K562 (cell line): ENCODE results near the gene GNAQ. TPM values are rescaled to one million over a fixed set of nuclear protein-coding genes. Genes with fewer than 3 reads are reported as not detected.
A peak's percentile ranks its signal among the peaks of the same experiment; 100 is the strongest.
"Not testable (repeated sequence)": the region's sequence is repeated elsewhere in the genome, so short reads cannot be mapped to it uniquely, and the experiment has no call there.

ENCODE experiments used
- ATAC-seq: fragments of 200-7000 bp; cut with Tn5 transposase; 3 replicates; pipeline ENCODE4 v1.9.1; 2020; ENCODE audit warnings: moderate library complexity
- BruUV-seq: library from RNA; stranded (reverse); fragments of 400-500 nt; replicated peaks from 2 replicates; lab custom pipeline; 2021; lab: Mats Ljungman, UMichigan
- CTCF ChIA-PET: fragments of 300-600 bp; formaldehyde crosslinking; extraction: SDS; loops from one replicate; lab custom pipeline; 2021; ENCODE audit warnings: low intra/inter-chr PET ratio; lab: Yijun Ruan, JAX
- POLR2A ChIA-PET: fragments of 300-600, 350-650 bp; sonication (Branson Sonifier 250); formaldehyde crosslinking; extraction: SDS; loops from one replicate; lab custom pipeline; 2021; ENCODE audit warnings: antibody characterized with exemption, inconsistent platforms; lab: Yijun Ruan, JAX
- DNase-seq, 4 experiments: peaks; one replicate each; pipeline versions ENCODE4 v3.0.0 to v3.0.0-alpha.2; 2011 to 2018; ENCODE audit warnings: low spot score in 3 of 4, mixed read lengths in 3 of 4; ENCODE audit errors: extremely low read depth in 1 of 4
- FAIRE-seq: peaks from 2 replicates; lab custom pipeline; 2011; peaks lifted over from hg19 to GRCh38; lab: Jason Lieb, UNC
- H2AFZ ChIP-seq: 2 replicates; pipeline ENCODE4 v1.6.0; 2011; ENCODE audit warnings: low read depth, low read length, control low read depth, inconsistent platforms
- H3K27ac ChIP-seq: fragments of 200-600 bp; 3 replicates; pipeline ENCODE4 v1.8.0; 2011; ENCODE audit warnings: low read depth, mild to moderate bottlenecking, control low read depth, inconsistent platforms, low read length, moderate library complexity, mixed read lengths; ENCODE audit errors: extremely low read depth
- H3K27me3 ChIP-seq, 2 experiments: fragments of 300-600 bp in 1 of 2; 2 replicates in 1 of 2; 3 replicates in 1 of 2; pipeline versions ENCODE4 v1.6.0 to v1.8.0; 2011; ENCODE audit warnings: inconsistent platforms in 2 of 2, low read length in 2 of 2, mild to moderate bottlenecking in 1 of 2, mixed read lengths in 1 of 2, moderate library complexity in 1 of 2; ENCODE audit not compliant: control insufficient read depth in 2 of 2, insufficient read depth in 2 of 2
- H3K36me3 ChIP-seq: fragments of 300-600 bp; 3 replicates; pipeline ENCODE4 v1.8.0; 2011; ENCODE audit warnings: mild to moderate bottlenecking, low read length, inconsistent platforms; ENCODE audit not compliant: control insufficient read depth, insufficient read depth
- H3K4me1 ChIP-seq, 2 experiments: fragments of 200-600 bp in 1 of 2; replicated peaks in 1 of 2; 2 replicates in 1 of 2; 3 replicates in 1 of 2; pipeline versions ENCODE4 v1.5.1 to v1.8.0; 2011; ENCODE audit warnings: inconsistent platforms in 2 of 2, low read length in 2 of 2, mild to moderate bottlenecking in 1 of 2, mixed read lengths in 1 of 2, moderate library complexity in 1 of 2; ENCODE audit not compliant: control insufficient read depth in 2 of 2, insufficient read depth in 2 of 2
- H3K4me2 ChIP-seq: 2 replicates; pipeline ENCODE4 v1.6.1; 2011; ENCODE audit warnings: low read length, control low read depth, inconsistent platforms, mixed read lengths; ENCODE audit not compliant: insufficient read depth
- H3K4me3 ChIP-seq: fragments of 200-600 bp; sonication (generic), shearing (Covaris generic); 2 replicates; pipeline ENCODE4 v1.5.1; 2016; ENCODE audit warnings: control low read depth, inconsistent platforms
- H3K79me2 ChIP-seq: fragments of 200-600 bp; 3 replicates; pipeline ENCODE4 v1.8.0; 2011; ENCODE audit warnings: low read length, inconsistent platforms; ENCODE audit not compliant: control insufficient read depth, insufficient read depth
- H3K9ac ChIP-seq, 2 experiments: 2 replicates each; pipeline versions ENCODE4 v1.6.0 to v1.6.1; 2011; ENCODE audit warnings: low read depth in 2 of 2, low read length in 2 of 2, control low read depth in 1 of 2, inconsistent platforms in 1 of 2, mild to moderate bottlenecking in 1 of 2, mixed read lengths in 1 of 2; ENCODE audit not compliant: insufficient read depth in 1 of 2
- H3K9me1 ChIP-seq: one replicate; pipeline ENCODE4 v1.6.0; 2011; ENCODE audit warnings: inconsistent platforms, mild to moderate bottlenecking, low read length, moderate library complexity; ENCODE audit not compliant: control insufficient read depth, insufficient read depth
- H3K9me3 ChIP-seq: replicated peaks from 2 replicates; pipeline ENCODE4 v1.5.1; 2011; ENCODE audit warnings: low read depth, low read length, inconsistent platforms; ENCODE audit not compliant: control insufficient read depth, insufficient read depth
- H4K20me1 ChIP-seq: replicated peaks from 2 replicates; pipeline ENCODE4 v1.6.1; 2011; ENCODE audit warnings: low read length, inconsistent platforms, mixed read lengths; ENCODE audit not compliant: control insufficient read depth, insufficient read depth
- BHLHE40 ChIP-seq: IDR thresholded peaks from 2 replicates; pipeline ENCODE4 v1.6.1; 2011; ENCODE audit warnings: low read length, improper control_type of control experiment
- CTCFL ChIP-seq: IDR thresholded peaks from 2 replicates; pipeline ENCODE4 v1.6.1; 2011; ENCODE audit warnings: borderline replicate concordance, low read depth, mild to moderate bottlenecking, moderate library complexity, low read length; ENCODE audit not compliant: insufficient read depth, poor library complexity, severe bottlenecking
- ETV1 ChIP-seq: fragments of 450-650 bp; conservative IDR thresholded peaks from 2 replicates; pipeline ENCODE4 v1.6.1; 2016; ENCODE audit warnings: missing genetic modification characterization, control low read depth, low read depth, missing compliant biosample characterization
- HMGXB4 ChIP-seq: sonication (generic); formaldehyde crosslinking; IDR thresholded peaks from 2 replicates; pipeline ENCODE4 v1.8.1; 2023; ENCODE audit warnings: mild to moderate bottlenecking, missing genetic modification reagents
- IFI16 ChIP-seq: fragments of 250-450 bp; sonication (Bioruptor Pico); IDR thresholded peaks from 2 replicates; pipeline ENCODE4 v2.1.2; 2022; ENCODE audit warnings: mild to moderate bottlenecking, inconsistent platforms
- RB1 ChIP-seq: fragments of 450-650 bp; IDR thresholded peaks from 2 replicates; pipeline ENCODE4 v1.6.1; 2017; ENCODE audit warnings: low read depth, mild to moderate bottlenecking
- RBM34 ChIP-seq: fragments of 200-400 bp; formaldehyde crosslinking; IDR thresholded peaks from 2 replicates; pipeline ENCODE4 v1.6.1; 2018; ENCODE audit warnings: low read length, borderline replicate concordance; ENCODE audit not compliant: insufficient read depth
- WGBS: fragments of 100-300 bp; shearing (Covaris generic); methylation state at CpG from one replicate; pipeline ENCODE4 v1.1.6; 2016; ENCODE audit warnings: low coverage, mixed read lengths; ENCODE audit not compliant: insufficient coverage; ENCODE audit errors: missing lambda C conversion rate; 5-methylcytosine and 5-hydroxymethylcytosine counted together
- in situ Hi-C: fragments of 300-500 bp; cut with MboI; formaldehyde crosslinking; loops from 4 replicates; pipeline ENCODE4 v1.15.0; 2018; ENCODE audit warnings: inconsistent platforms, mixed read lengths
- intact Hi-C: fragments of 100-400 bp; cut with micrococcal nuclease; formaldehyde crosslinking; loops from 2 replicates; pipeline ENCODE4 v1.14.2; 2022
- polyA plus RNA-seq, 8 experiments: library from polyadenylated mRNA; depleted of rRNA in 4 of 8; stranded (reverse) in 5 of 8; unstranded in 3 of 8; fragments of >200 nt; fragmentation: Nextera tagmentation in 2 of 8; fragmentation: Illumina TruSeq in 1 of 8; extraction: Ambion mirVana in 2 of 8; extraction: Trizol in 1 of 8; gene quantifications; 2 replicates each; pipeline versions ENCODE4 v1.2.1 to v1.2.3, GENCODE V29; 2011 to 2014; ENCODE audit warnings: inconsistent platforms in 1 of 8, missing spikeins in 1 of 8
- total RNA-seq, 7 experiments: library from RNA; depleted of rRNA in 6 of 7; stranded (reverse); fragments of >200 nt in 6 of 7; fragmentation: Illumina TruSeq in 2 of 7; extraction: Trizol in 2 of 7; gene quantifications; 2 replicates each; pipeline versions ENCODE4 v1.2.1 to v1.2.3, GENCODE V29; 2011 to 2021; ENCODE audit warnings: low replicate concordance in 1 of 7

GNAQ gene
- total and polyA plus RNA-seq, 9 of the 15 experiments (the other 6 are each of a cell fraction or from before 2014, with no cell fraction given): 4.8 to 27.9 (median 17.5) TPM

GRCh38 chr9:77725046-77725694 is 306.4 kb downstream of the GNAQ start (continued):
- no peak for TF ChIP-seq IFI16 (CRISPR knock-in tag)

- H3K27ac ChIP-seq, in situ Hi-C loops, H3K4me2 ChIP-seq, H2AFZ ChIP-seq, FAIRE-seq, BruUV-seq, H3K79me2 ChIP-seq, H3K4me3 ChIP-seq, H3K9me1 ChIP-seq, H4K20me1 ChIP-seq, H3K4me1 ChIP-seq, H3K9me3 ChIP-seq, ATAC-seq, H3K36me3 ChIP-seq, CTCF ChIA-PET, DNase-seq, H3K9ac ChIP-seq, H3K27me3 ChIP-seq, intact Hi-C loops: not testable (repeated sequence)
- POLR2A ChIA-PET: interaction anchor here (0.7 kb wide), 1 partner anchor 28 kb away, joined by 3 read pairs; no protein-coding TSS in a partner anchor
- WGBS: 85% methylated on average over 9 of the region's 11 CpGs
Observed at GRCh38 chr9:77721156-77721555, 310.5 kb downstream of the GNAQ start.

- Histone ChIP-seq H3K27ac (no peak overlapping the region), H4K20me1 (no peaks in the 10 kb centered on the region), H3K9me1 (no peaks in the 10 kb centered on the region), H3K4me1 (no peaks in the 10 kb centered on the region), H3K9me3 (no peaks in the 10 kb centered on the region), H3K4me3 (no peak overlapping the region), H3K27me3 (no peaks in the 10 kb centered on the region), H3K79me2 (no peaks in the 10 kb centered on the region), H2AFZ (no peak overlapping the region), H3K9ac (no peak overlapping the region), H3K4me2 (no peak overlapping the region), H3K36me3 (no peaks in the 10 kb centered on the region)
- no peak for ATAC-seq
- BruUV-seq: no TSS peak
- 92% methylated on average over 3 of the region's 3 CpGs for WGBS
- no peak for DNase-seq
- TF ChIP-seq BHLHE40 (no peak), RB1 (no peak), HMGXB4 (CRISPR knock-in tag) (no peak), RBM34 (no peak), CTCFL (no peak), ETV1 (tag) (no peak)
- CTCF ChIA-PET: no interaction called here
- FAIRE-seq: peak; percentile 26
- intact Hi-C loops (no loop called here), in situ Hi-C loops (no loop called here)
- POLR2A ChIA-PET: no interaction called here
Observed at GRCh38 chr9:77719321-77719720, 312.3 kb downstream of the GNAQ start.
